Inflammatory macrophage (primary cell): Measurements from ENCODE around the gene POLK.
A peak's percentile ranks its signal among the peaks of the same experiment; 100 is the strongest.
"Not testable (repeated sequence)": the region's sequence is repeated elsewhere in the genome, so short reads cannot be mapped to it uniquely, and the experiment has no call there.

Experiments used
- DNase-seq, 2 donors: peaks; one replicate each; pipeline ENCODE4 v3.0.0-alpha.2; 2020 to 2022

The POLK gene

GRCh38 chr5:75551471-75551870, 39.8 kb downstream of the POLK start:
- no peak for DNase-seq

DNA sequence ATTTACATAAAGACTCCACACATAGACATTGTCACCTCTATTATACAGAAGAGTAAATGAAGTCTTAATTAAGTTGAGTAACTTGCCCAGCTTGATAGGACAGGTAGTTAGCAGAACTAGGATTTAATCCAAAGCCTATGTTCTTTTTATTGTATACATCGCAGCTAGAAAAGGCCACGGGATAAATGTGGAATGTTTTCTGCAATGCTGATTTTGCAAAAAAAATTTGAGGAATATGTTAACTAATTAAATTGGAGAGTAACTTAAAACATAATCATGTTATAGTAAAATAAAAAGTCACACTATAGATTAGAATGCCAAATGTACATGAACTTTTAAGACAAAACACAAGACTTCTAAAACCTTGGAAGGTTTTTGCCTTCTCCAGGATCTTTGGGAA, 41.1 kb downstream of the POLK start:
- DNase-seq = no peak

- no peak for DNase-seq
Measured at GRCh38 chr5:75553358-75553757, 41.7 kb downstream of the POLK start.

DNA sequence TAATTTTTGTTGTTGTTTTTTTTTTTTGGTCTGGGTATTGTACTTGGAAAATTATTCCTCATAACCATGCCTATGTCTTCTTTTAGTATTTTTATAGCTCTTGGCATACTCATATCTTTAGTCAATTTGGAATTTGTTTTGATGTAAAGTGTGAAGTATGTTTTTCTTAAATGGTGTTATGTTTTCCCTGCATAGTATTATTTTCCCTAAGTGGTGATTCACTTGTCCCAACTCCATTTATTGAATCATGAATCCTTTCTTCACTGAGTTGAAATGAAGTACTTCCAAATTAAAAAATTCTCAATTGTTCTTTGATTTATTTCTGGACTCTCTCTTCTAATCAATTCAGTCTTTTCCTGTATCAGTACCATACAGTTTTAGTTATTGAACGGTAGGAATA, 46.5 kb downstream of the POLK start:
- DNase-seq = no peak

- DNase-seq = peak; percentile 74 to 91
Measured at GRCh38 chr5:75558981-75559632, 47.4 kb downstream of the POLK start.

GRCh38 chr5:75560655-75561054, 49.0 kb downstream of the POLK start:
- not testable (repeated sequence) for DNase-seq

- peak in 1 of 2 donors; percentile 4 for DNase-seq
Measured at GRCh38 chr5:75565991-75566709, 54.5 kb downstream of the POLK start.

- DNase-seq = peak; percentile 60 to 85
Measured at GRCh38 chr5:75566710-75567309, 55.1 kb downstream of the POLK start.

DNA sequence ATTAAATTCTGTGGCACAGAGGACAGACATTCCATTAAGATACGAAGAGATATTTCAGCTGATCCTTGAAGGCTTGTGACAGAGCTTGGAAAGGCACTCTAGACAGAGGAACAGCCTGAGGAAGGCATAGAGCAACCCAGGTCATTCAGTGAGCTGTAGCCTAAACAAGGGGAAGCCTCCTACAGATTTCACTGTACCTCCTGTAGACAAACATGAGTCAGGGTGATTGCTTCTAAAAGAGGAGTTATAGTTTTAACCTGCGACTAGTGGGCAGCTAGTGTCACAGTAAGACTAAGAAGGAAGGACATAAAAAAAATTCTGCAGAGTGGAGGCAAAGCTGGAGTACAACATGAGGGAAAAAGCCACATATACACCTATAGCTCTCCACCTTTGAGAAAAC, 56.0 kb downstream of the POLK start:
- peak; percentile 76 to 84 for DNase-seq

- DNase-seq = peak; percentile 63 to 69
Measured at GRCh38 chr5:75568202-75568601, 56.5 kb downstream of the POLK start.

- DNase-seq = peak; percentile 23 to 26
Measured at GRCh38 chr5:75571547-75571946, 59.9 kb downstream of the POLK start.

DNA sequence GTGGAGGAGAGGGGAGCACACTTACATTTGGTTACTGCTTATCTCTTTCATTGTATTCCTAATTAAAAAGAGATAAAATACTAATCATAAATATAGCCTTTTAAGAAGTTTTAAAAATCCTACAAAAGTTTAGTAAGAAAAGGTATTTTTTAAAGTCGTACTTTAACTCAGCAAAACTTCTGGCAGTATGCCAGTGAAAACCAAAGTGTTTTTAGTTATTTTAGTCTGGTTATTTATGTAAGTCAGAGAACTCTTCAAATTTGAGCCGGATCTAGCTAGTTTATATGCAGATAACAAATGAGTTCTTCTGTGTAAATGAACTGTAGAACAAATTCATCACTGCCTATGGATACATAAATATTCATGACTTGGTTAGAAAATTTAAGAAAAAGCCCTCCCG, 63.1 kb downstream of the POLK start:
- no peak for DNase-seq

DNA sequence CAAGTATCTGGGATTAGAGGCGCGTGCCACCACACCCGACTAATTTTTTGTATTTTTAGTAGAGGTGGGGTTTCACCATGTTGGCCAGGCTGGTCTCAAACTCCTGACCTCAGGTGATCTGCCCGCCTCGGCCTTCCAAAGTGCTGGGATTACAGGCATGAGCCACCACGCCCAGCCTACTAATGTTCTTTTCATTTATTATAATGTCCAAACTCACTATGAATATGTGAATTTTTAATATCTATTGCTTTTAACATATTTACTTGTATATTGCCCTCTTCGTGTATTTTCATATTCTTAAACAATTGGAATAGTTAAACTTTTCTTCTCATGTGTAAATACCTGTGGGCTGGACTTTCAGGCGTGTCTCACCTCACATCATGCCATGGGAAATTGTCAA, 66.6 kb downstream of the POLK start:
- not testable (repeated sequence) for DNase-seq

- DNase-seq = no peak
Measured at GRCh38 chr5:75584641-75585040, 73.0 kb downstream of the POLK start.

DNA sequence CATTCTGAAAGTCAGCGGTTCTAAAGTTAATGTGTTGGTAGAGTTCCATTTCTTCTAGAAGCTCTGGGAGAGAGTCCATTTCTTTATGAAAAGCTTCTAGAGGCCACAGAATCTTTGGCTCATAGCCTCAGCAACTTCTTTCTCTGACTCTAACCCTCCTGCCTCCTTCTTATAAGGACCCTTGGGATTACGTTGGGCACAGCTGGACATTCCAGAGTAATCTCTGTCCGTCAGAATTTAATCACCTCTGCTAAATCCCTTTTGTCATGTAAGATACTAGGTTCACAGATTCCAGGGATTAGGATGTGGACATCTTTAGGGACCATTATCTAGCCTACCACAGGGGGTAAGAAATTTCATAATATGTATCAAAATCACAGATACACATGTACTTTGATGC, 77.0 kb downstream of the POLK start:
- no peak for DNase-seq

GRCh38 chr5:75600535-75600934, 88.8 kb downstream of the POLK start:
- DNase-seq = no peak

- DNase-seq = no peak
Measured at GRCh38 chr5:75601567-75601966, 89.9 kb downstream of the POLK start.

GRCh38 chr5:75601996-75602395, 90.3 kb downstream of the POLK start:
- DNase-seq = no peak

DNA sequence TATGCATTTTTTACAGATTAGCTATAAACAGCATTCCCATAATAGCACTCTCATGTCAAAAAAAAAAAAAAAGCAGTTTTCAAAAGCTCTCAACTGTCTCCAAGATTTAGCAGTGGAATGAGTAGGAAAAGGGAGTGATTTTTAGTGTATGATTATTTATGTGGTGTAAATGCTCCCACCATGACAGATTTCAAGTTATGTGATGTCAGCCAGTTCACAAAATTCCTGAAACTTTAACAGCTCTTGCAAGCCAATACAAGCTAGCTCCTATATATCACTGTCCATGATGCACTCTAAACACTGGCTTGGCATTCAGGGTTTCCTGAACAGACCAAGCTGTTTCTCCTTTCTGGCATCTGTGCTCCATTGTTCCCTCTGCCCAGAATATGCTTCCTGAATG, 91.7 kb downstream of the POLK start:
- no peak for DNase-seq

DNA sequence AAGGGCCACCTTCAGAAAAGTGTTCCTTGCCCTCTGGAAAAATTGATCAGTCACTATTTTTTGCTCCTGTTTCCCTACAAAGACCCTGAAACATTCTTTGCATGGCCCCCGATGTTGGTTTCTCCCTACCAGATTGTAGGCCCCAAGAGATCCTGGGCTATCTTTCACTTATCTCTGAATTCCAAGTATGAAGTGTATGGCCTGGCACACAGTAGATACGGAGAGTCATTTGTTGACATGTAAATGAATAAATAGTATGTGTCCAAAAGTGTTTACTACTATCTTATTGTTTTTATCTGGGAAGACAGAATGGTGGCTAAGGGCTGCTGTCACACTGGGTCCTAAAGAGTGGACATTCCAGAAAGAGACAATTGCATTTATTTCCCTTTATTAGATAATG, 92.1 kb downstream of the POLK start:
- DNase-seq = no peak

- DNase-seq = not testable (repeated sequence)
Measured at GRCh38 chr5:75607341-75607740, 95.7 kb downstream of the POLK start.

DNA sequence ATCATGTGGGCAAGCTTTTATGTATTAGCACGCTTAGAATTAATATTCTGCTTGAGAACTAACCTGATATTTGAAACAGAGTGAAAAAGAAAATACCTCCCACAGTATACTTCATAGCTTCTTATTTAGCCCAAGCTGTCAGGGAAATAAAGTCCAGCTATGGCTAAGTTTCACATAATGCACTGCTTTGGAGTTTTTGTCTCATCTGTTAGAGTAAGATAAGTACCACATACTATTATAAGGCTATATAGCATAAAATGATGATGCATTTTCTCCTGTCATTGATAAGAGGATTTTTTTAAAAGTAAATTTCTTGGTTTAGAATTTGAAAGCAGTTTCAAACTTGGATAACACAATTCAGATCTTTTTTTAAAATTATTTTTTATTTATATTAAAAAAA, 97.2 kb downstream of the POLK start:
- no peak for DNase-seq

DNA sequence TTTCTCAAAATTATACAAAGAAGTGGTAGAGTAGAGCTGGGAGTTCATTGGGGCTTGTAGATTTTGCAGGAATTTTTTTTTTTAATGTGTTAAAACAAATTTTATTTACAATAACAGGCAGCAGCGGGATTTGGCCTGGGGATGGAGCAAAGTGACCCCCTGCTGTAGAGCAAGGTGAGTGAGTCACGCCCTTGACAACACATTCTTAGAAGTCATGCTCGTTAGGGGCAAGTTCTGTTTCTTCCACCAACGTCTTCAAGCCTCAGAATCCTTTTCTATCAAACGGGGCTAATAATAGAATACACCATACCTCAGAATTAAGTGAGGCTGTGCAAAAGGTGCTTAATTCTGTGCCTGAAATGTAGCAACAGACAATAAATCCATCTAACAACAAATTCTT, 98.5 kb downstream of the POLK start:
- no peak for DNase-seq

DNA sequence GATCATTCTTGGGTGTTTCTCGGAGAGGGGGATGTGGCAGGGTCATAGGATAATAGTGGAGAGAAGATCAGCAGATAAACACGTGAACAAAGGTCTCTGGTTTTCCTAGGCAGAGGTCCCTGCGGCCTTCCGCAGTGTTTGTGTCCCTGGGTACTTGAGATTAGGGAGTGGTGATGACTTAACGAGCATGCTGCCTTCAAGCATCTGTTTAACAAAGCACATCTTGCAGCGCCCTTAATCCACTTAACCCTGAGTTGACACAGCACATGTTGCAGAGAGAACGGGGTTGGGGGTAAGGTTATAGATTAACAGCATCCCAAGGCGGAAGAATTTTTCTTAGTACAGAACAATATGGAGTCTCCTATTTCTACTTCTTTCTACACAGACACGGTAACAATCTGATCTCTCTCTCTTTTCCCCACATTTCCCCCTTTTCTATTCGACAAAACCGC, 99.2 kb downstream of the POLK start:
- not testable (repeated sequence) for DNase-seq
